ENCODE results near the gene KIF23.

GRCh38 chr15:69497076-69497475 is 82.9 kb downstream of the KIF23 start:
- no peak for TF ChIP-seq CTCF (IDR thresholded peaks at IDR 0.05)
- TF ChIP-seq POLR2A (IDR thresholded peaks at IDR 0.05): no peak
